HCT116 (cell line): ENCODE measurements around the gene MRPS16. TPM values are rescaled to one million over a fixed set of nuclear protein-coding genes. Genes with fewer than 3 reads are reported as not detected.

Source experiments
- ATAC-seq: fragments of 200-7000 bp; cut with Tn5 transposase; 2 replicates; pipeline ENCODE4 v1.9.1; 2020; ENCODE audit warnings: mild to moderate bottlenecking, moderate library complexity
- BruUV-seq: library from RNA; stranded (reverse); fragments of 400-500 nt; replicated peaks from 2 replicates; lab custom pipeline; 2021; lab: Mats Ljungman, UMichigan
- CTCF ChIA-PET: fragments of 300-600 bp; sonication (Branson Sonifier 250); formaldehyde crosslinking; loops from one replicate; lab custom pipeline; 2021; ENCODE audit warnings: antibody characterized with exemption; lab: Charles Lee
- POLR2A ChIA-PET: fragments of 300-600, 350-600 bp; sonication (Branson Sonifier 250); formaldehyde crosslinking; loops from one replicate; lab custom pipeline; 2021; ENCODE audit warnings: antibody characterized with exemption; lab: Charles Lee
- RAD21 ChIA-PET, 2 experiments: fragments of 300-600 bp; sonication (Branson Sonifier 250); formaldehyde crosslinking; loops; one replicate each; lab custom pipeline; 2023; ENCODE audit warnings: low total read pairs in 2 of 2; ENCODE audit not compliant: uncharacterized antibody in 2 of 2, unreplicated experiment in 2 of 2, low non-redundant PET in 1 of 2; lab: Charles Lee
- DNase-seq: peaks from one replicate; pipeline ENCODE4 v3.0.0-alpha.2; 2010; ENCODE audit warnings: low read depth, low spot score
- H2AFZ ChIP-seq: fragments of 200-600 bp; shearing (Covaris generic), sonication (generic); 2 replicates; pipeline ENCODE4 v1.6.1; 2017; ENCODE audit warnings: low read depth, mixed run types, mixed read lengths, antibody characterized with exemption, low read length; ENCODE audit not compliant: poor library complexity, severe bottlenecking
- H3K27ac ChIP-seq: 2 replicates; pipeline ENCODE4 v1.5.1; 2012; ENCODE audit warnings: low read depth, low read length
- H3K27me3 ChIP-seq: fragments of 200-600 bp; sonication (generic); 2 replicates; pipeline ENCODE4 v1.6.1; 2016; ENCODE audit warnings: mixed run types, low read length, mixed read lengths; ENCODE audit not compliant: insufficient read depth
- H3K36me3 ChIP-seq, 2 experiments: fragments of 200-500 bp in 1 of 2; fragments of 200-600 bp in 1 of 2; sonication (Bioruptor generic) in 1 of 2; sonication (generic) in 1 of 2; 2 replicates each; pipeline versions ENCODE4 v1.5.1 to v1.6.1; 2014 to 2016; ENCODE audit warnings: low read length in 2 of 2, inconsistent platforms in 1 of 2, mixed read lengths in 1 of 2, mixed run types in 1 of 2; ENCODE audit not compliant: insufficient read depth in 2 of 2, control insufficient read depth in 1 of 2
- H3K4me1 ChIP-seq, 2 experiments: fragments of 200-600 bp in 1 of 2; sonication (generic) in 1 of 2; 2 replicates each; pipeline versions ENCODE4 v1.5.1 to v1.6.1; 2012 to 2017; ENCODE audit warnings: low read length in 2 of 2, inconsistent platforms in 1 of 2, mild to moderate bottlenecking in 1 of 2, mixed read lengths in 1 of 2, mixed run types in 1 of 2, moderate library complexity in 1 of 2; ENCODE audit not compliant: insufficient read depth in 2 of 2, control insufficient read depth in 1 of 2
- H3K4me2 ChIP-seq: fragments of 200-600 bp; sonication (generic); 2 replicates; pipeline ENCODE4 v1.6.1; 2017; ENCODE audit warnings: mixed run types, low read length, mixed read lengths
- H3K4me3 ChIP-seq, 2 experiments: fragments of 200-600 bp in 1 of 2; sonication (generic) in 1 of 2; replicated peaks in 1 of 2; 2 replicates each; pipeline ENCODE4 v1.5.1; 2011 to 2016; ENCODE audit warnings: low read length in 2 of 2, control low read depth in 1 of 2, low read depth in 1 of 2, mild to moderate bottlenecking in 1 of 2, mixed read lengths in 1 of 2, mixed run types in 1 of 2
- H3K79me2 ChIP-seq: fragments of 200-600 bp; sonication (generic); 2 replicates; pipeline ENCODE4 v1.6.1; 2017; ENCODE audit warnings: mild to moderate bottlenecking, mixed run types, low read length, moderate library complexity, mixed read lengths; ENCODE audit not compliant: insufficient read depth
- H3K9ac ChIP-seq: fragments of 200-600 bp; sonication (generic); 2 replicates; pipeline ENCODE4 v1.6.1; 2016; ENCODE audit warnings: low read length, mixed read lengths
- H3K9me2 ChIP-seq: fragments of 200-600 bp; sonication (generic), shearing (Covaris generic); 2 replicates; pipeline ENCODE4 v1.6.1; 2017; ENCODE audit warnings: mixed run types, mild to moderate bottlenecking, moderate library complexity; ENCODE audit not compliant: insufficient read depth
- H3K9me3 ChIP-seq, 2 experiments: fragments of 200-500 bp in 1 of 2; fragments of 200-600 bp in 1 of 2; sonication (Bioruptor generic) in 1 of 2; sonication (generic) in 1 of 2; 2 replicates each; pipeline ENCODE4 v1.6.1; 2014 to 2017; ENCODE audit warnings: low read length in 2 of 2, mixed read lengths in 2 of 2, inconsistent platforms in 1 of 2, low read depth in 1 of 2, mild to moderate bottlenecking in 1 of 2, mixed run types in 1 of 2, moderate library complexity in 1 of 2; ENCODE audit not compliant: control insufficient read depth in 1 of 2, insufficient read depth in 1 of 2
- H4K20me1 ChIP-seq: fragments of 200-600 bp; sonication (generic), shearing (Covaris generic); 2 replicates; pipeline ENCODE4 v1.6.1; 2017; ENCODE audit warnings: mixed run types, mild to moderate bottlenecking, moderate library complexity; ENCODE audit not compliant: insufficient read depth
- ATF3 ChIP-seq: IDR thresholded peaks from 2 replicates; pipeline ENCODE4 v1.6.1; 2012
- CEBPB ChIP-seq: IDR thresholded peaks from 2 replicates; pipeline ENCODE4 v1.6.1; 2012; ENCODE audit warnings: low read depth
- CTCF ChIP-seq, 3 experiments: fragments of 200-600 bp in 1 of 3; sonication (generic) in 1 of 3; IDR thresholded peaks in 2 of 3; conservative IDR thresholded peaks in 1 of 3; 2 replicates each; pipeline ENCODE4 v1.5.1; 2012 to 2017; ENCODE audit warnings: low read depth in 2 of 3, low read length in 2 of 3, antibody characterized with exemption in 1 of 3, borderline replicate concordance in 1 of 3, control low read depth in 1 of 3, mild to moderate bottlenecking in 1 of 3, mixed read lengths in 1 of 3, mixed run types in 1 of 3, moderate library complexity in 1 of 3; ENCODE audit not compliant: insufficient read depth in 1 of 3
- EGR1 ChIP-seq: IDR thresholded peaks from 2 replicates; pipeline ENCODE4 v1.6.1; 2012; ENCODE audit warnings: low read depth
- ELF1 ChIP-seq: IDR thresholded peaks from 2 replicates; pipeline ENCODE4 v1.6.1; 2012; ENCODE audit warnings: low read depth, borderline replicate concordance
- EZH2 ChIP-seq: fragments of 200-600 bp; sonication (generic); IDR thresholded peaks from 2 replicates; pipeline ENCODE4 v1.6.1; 2017; ENCODE audit warnings: antibody characterized with exemption, mixed run types
- EZH2phosphoT487 ChIP-seq: fragments of 200-600 bp; IDR thresholded peaks from 2 replicates; pipeline ENCODE4 v1.6.1; 2018; ENCODE audit warnings: antibody characterized with exemption, borderline replicate concordance
- POLR2A ChIP-seq: IDR thresholded peaks from 2 replicates; pipeline ENCODE4 v1.7.0; 2011; ENCODE audit warnings: borderline replicate concordance; ENCODE audit not compliant: insufficient read depth, insufficient read length; ENCODE audit errors: extremely low read depth
- POLR2AphosphoS5 ChIP-seq: IDR thresholded peaks from 2 replicates; pipeline ENCODE4 v1.6.1; 2011; ENCODE audit warnings: mild to moderate bottlenecking, low read depth, low read length, moderate library complexity
- RAD21 ChIP-seq: IDR thresholded peaks from 2 replicates; pipeline ENCODE4 v1.6.1; 2012; ENCODE audit warnings: low read depth, mild to moderate bottlenecking
- SIN3A ChIP-seq: IDR thresholded peaks from 2 replicates; pipeline ENCODE4 v1.6.1; 2012; ENCODE audit warnings: low read depth
- SP1 ChIP-seq: IDR thresholded peaks from 2 replicates; pipeline ENCODE4 v1.6.1; 2012; ENCODE audit warnings: low read depth
- SRF ChIP-seq: IDR thresholded peaks from 2 replicates; pipeline ENCODE4 v1.6.1; 2012; ENCODE audit warnings: low read depth
- TCF7L2 ChIP-seq: IDR thresholded peaks from 2 replicates; pipeline ENCODE4 v1.7.0; 2011; ENCODE audit warnings: borderline replicate concordance, inconsistent platforms; ENCODE audit not compliant: insufficient read depth, insufficient read length; ENCODE audit errors: extremely low read depth
- YY1 ChIP-seq: IDR thresholded peaks from 2 replicates; pipeline ENCODE4 v1.6.1; 2011; ENCODE audit warnings: low read length, low read depth, moderate library complexity, mild to moderate bottlenecking; ENCODE audit not compliant: insufficient replicate concordance; ENCODE audit errors: extremely low read depth
- ZFX ChIP-seq: fragments of 450-650 bp; IDR thresholded peaks from 2 replicates; pipeline ENCODE4 v1.6.1; 2017
- intact Hi-C: fragments of 100-400 bp; cut with micrococcal nuclease; formaldehyde crosslinking; loops from 2 replicates; pipeline ENCODE4 v1.10.0; 2022
- total RNA-seq: library from RNA; stranded (reverse); gene quantifications from one replicate; pipeline ENCODE4 v1.2.1, GENCODE V29; 2021; ENCODE audit not compliant: unreplicated experiment

MRPS16 gene
- total RNA-seq, 1 experiment from 2014 or later, result 122 TPM

GRCh38 chr10:73206385-73206784, 46.1 kb downstream of the MRPS16 start:
- Histone ChIP-seq H3K27ac (no peak overlapping the region), H3K4me1 (no peaks in the 10 kb centered on the region), H2AFZ (no peak overlapping the region), H3K27me3 (no peaks in the 10 kb centered on the region), H3K4me3 (no peak overlapping the region), H3K9ac (no peak overlapping the region), H3K79me2 (no peaks in the 10 kb centered on the region), H3K36me3 (no peaks in the 10 kb centered on the region), H3K9me3 (no peaks in the 10 kb centered on the region), H3K9me2 (no peaks in the 10 kb centered on the region), H4K20me1 (no peaks in the 10 kb centered on the region), H3K4me2 (no peak overlapping the region)
- DNase-seq (no peak), ATAC-seq (no peak)
- TF ChIP-seq ZFX (no peak), ATF3 (no peak), SP1 (no peak), SRF (no peak), CEBPB (no peak), ELF1 (no peak), EGR1 (no peak), TCF7L2 (no peak)
- RAD21 ChIA-PET, result no interaction called here
- POLR2A ChIA-PET, result no interaction called here
- CTCF ChIA-PET, result no interaction called here
- intact Hi-C loops, result no loop called here
- no TSS peak for BruUV-seq

GRCh38 chr10:73205890-73206289, 46.6 kb downstream of the MRPS16 start:
- CTCF ChIA-PET, result no interaction called here

More at GRCh38 chr10:73205890-73206289, 46.6 kb downstream of the MRPS16 start:
- H3K4me3 ChIP-seq, result no peak overlapping the region
- H3K9me2 ChIP-seq, result no peaks in the 10 kb centered on the region
- no peak overlapping the region for H3K27ac ChIP-seq
- H3K4me1 ChIP-seq, result no peaks in the 10 kb centered on the region
- H3K79me2 ChIP-seq, result no peaks in the 10 kb centered on the region
- ATAC-seq (no peak), DNase-seq (no peak)
- BruUV-seq, result no TSS peak
- no peaks in the 10 kb centered on the region for H3K27me3 ChIP-seq
- intact Hi-C loops, result no loop called here
- POLR2A ChIA-PET, result no interaction called here
- H4K20me1 ChIP-seq, result no peaks in the 10 kb centered on the region
- H3K9me3 ChIP-seq, result no peaks in the 10 kb centered on the region
- RAD21 ChIA-PET, result no interaction called here
- H2AFZ ChIP-seq, result no peak overlapping the region
- H3K9ac ChIP-seq, result no peak overlapping the region
- TF ChIP-seq EZH2phosphoT487 (no peak), POLR2AphosphoS5 (no peak), POLR2A (no peak), SIN3A (no peak), ATF3 (no peak), EZH2 (no peak), RAD21 (no peak), TCF7L2 (no peak), ELF1 (no peak), CTCF (IDR thresholded peaks at IDR 0.05 in 2 of 3, conservative IDR thresholded peaks at IDR 0.05 in 1 of 3; ENCODE audit: borderline replicate concordance in 1 of 3, insufficient read depth in 1 of 3, low read depth in 2 of 3, low read length in 2 of 3) (no peak), YY1 (no peak)
- no peaks in the 10 kb centered on the region for H3K36me3 ChIP-seq
- no peak overlapping the region for H3K4me2 ChIP-seq
